SU-DHL-6 (cell line): Measurements from ENCODE around the gene TMEM247.

Experiments used
- H2AFZ ChIP-seq: fragments of 200-600 bp; sonication (generic); 2 replicates; pipeline ENCODE4 v1.6.1; 2014; ENCODE audit warnings: low read depth, mild to moderate bottlenecking, moderate library complexity, mixed read lengths, antibody characterized with exemption, low read length; ENCODE audit not compliant: severe bottlenecking
- H3F3A ChIP-seq: fragments of 200-600 bp; shearing (Covaris generic); 2 replicates; pipeline ENCODE4 v1.6.0; 2016; ENCODE audit warnings: antibody characterized with exemption, mild to moderate bottlenecking; ENCODE audit not compliant: insufficient read depth
- H3K27ac ChIP-seq: fragments of 200-600 bp; sonication (generic); 2 replicates; pipeline ENCODE4 v1.5.1; 2016; ENCODE audit warnings: low read depth, mild to moderate bottlenecking, low read length, moderate library complexity, mixed read lengths
- H3K27me3 ChIP-seq: fragments of 200-600 bp; sonication (generic), shearing (Covaris generic); 2 replicates; pipeline ENCODE4 v1.6.0; 2014; ENCODE audit warnings: mild to moderate bottlenecking, low read length
- H3K36me3 ChIP-seq: fragments of 200-600 bp; sonication (generic); 2 replicates; pipeline ENCODE4 v1.6.1; 2014; ENCODE audit warnings: mild to moderate bottlenecking, low read length, mixed read lengths
- H3K4me2 ChIP-seq: fragments of 300-600, 200-600 bp; shearing (Covaris generic), sonication (generic); 2 replicates; pipeline ENCODE4 v1.6.0; 2014; ENCODE audit warnings: low read length, low read depth, mild to moderate bottlenecking; ENCODE audit not compliant: poor library complexity, severe bottlenecking
- H3K4me3 ChIP-seq: fragments of 200-600 bp; sonication (generic); 2 replicates; pipeline ENCODE4 v1.5.1; 2014; ENCODE audit warnings: antibody characterized with exemption, low read length, mild to moderate bottlenecking, mixed read lengths; ENCODE audit not compliant: insufficient read depth, poor library complexity, severe bottlenecking
- H3K79me2 ChIP-seq: fragments of 200-600 bp; sonication (generic); 2 replicates; pipeline ENCODE4 v1.6.1; 2014; ENCODE audit warnings: mild to moderate bottlenecking, low read length, moderate library complexity; ENCODE audit not compliant: insufficient read depth
- H3K9ac ChIP-seq: fragments of 200-600 bp; sonication (generic); 2 replicates; pipeline ENCODE4 v1.7.0; 2014; ENCODE audit warnings: mild to moderate bottlenecking, low read length
- H3K9me2 ChIP-seq: fragments of 200-600 bp; sonication (generic); replicated peaks from 2 replicates; pipeline ENCODE4 v1.6.1; 2014; ENCODE audit warnings: low read length; ENCODE audit not compliant: insufficient read depth
- H3K9me3 ChIP-seq: fragments of 200-600 bp; sonication (generic); 2 replicates; pipeline ENCODE4 v1.6.1; 2014; ENCODE audit warnings: low read length, mixed read lengths; ENCODE audit not compliant: insufficient read depth
- H4K20me1 ChIP-seq: fragments of 200-600 bp; sonication (generic); 2 replicates; pipeline ENCODE4 v1.6.1; 2014; ENCODE audit warnings: low read depth, mild to moderate bottlenecking, antibody characterized with exemption, low read length, moderate library complexity, mixed read lengths
- EZH2phosphoT487 ChIP-seq: fragments of 200-600 bp; sonication (generic), shearing (Covaris generic); conservative IDR thresholded peaks from 2 replicates; pipeline ENCODE4 v1.6.1; 2018; ENCODE audit warnings: mild to moderate bottlenecking, antibody characterized with exemption, low read length, moderate library complexity, mixed read lengths
- TF ChIP-seq, protein P1 (sequence below): fragments of 200-600 bp; sonication (generic); IDR thresholded peaks from one replicate; pipeline ENCODE4 v1.5.1; 2017; ENCODE audit warnings: antibody characterized with exemption, mild to moderate bottlenecking, low read length, moderate library complexity; ENCODE audit not compliant: insufficient read depth, poor library complexity, severe bottlenecking

Gene TMEM247

DNA sequence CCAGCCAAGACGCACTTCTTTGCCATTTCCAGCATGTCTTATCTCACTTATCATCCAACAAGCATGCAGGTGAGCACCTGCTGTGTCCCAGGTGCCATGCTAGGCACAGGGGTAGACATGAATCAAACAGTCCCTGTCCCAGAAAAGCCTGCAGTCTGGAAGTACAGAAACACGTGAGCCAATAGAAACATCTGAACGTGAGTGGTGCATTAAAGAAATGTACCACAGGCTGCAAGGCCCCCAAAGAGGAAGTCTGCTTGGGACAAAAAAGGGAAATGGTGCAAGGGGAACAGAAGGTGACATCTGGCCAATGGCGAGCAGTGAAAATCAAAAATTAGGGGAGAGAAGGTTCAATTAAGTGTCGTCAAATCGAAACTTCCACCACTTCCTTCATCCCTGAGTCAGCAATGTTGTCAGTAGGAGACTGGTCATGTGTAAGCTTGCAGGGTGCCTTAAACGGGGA is 17.6 kb upstream of the TMEM247 start:
- Histone ChIP-seq H3K9ac (no peak overlapping the region), H3K36me3 (no peaks in the 10 kb centered on the region), H4K20me1 (no peaks in the 10 kb centered on the region), H3K9me2 (no peaks in the 10 kb centered on the region), H3K27me3 (no peaks in the 10 kb centered on the region), H3K27ac (no peak overlapping the region), H2AFZ (peak overlapping the region; percentile 3), H3F3A (no peaks in the 10 kb centered on the region), H3K9me3 (no peaks in the 10 kb centered on the region), H3K79me2 (no peaks in the 10 kb centered on the region), H3K4me2 (no peak overlapping the region), H3K4me3 (no peak overlapping the region)
- TF ChIP-seq, protein P1, sequence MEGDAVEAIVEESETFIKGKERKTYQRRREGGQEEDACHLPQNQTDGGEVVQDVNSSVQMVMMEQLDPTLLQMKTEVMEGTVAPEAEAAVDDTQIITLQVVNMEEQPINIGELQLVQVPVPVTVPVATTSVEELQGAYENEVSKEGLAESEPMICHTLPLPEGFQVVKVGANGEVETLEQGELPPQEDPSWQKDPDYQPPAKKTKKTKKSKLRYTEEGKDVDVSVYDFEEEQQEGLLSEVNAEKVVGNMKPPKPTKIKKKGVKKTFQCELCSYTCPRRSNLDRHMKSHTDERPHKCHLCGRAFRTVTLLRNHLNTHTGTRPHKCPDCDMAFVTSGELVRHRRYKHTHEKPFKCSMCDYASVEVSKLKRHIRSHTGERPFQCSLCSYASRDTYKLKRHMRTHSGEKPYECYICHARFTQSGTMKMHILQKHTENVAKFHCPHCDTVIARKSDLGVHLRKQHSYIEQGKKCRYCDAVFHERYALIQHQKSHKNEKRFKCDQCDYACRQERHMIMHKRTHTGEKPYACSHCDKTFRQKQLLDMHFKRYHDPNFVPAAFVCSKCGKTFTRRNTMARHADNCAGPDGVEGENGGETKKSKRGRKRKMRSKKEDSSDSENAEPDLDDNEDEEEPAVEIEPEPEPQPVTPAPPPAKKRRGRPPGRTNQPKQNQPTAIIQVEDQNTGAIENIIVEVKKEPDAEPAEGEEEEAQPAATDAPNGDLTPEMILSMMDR: no peak
- TF ChIP-seq EZH2phosphoT487: no peak

DNA sequence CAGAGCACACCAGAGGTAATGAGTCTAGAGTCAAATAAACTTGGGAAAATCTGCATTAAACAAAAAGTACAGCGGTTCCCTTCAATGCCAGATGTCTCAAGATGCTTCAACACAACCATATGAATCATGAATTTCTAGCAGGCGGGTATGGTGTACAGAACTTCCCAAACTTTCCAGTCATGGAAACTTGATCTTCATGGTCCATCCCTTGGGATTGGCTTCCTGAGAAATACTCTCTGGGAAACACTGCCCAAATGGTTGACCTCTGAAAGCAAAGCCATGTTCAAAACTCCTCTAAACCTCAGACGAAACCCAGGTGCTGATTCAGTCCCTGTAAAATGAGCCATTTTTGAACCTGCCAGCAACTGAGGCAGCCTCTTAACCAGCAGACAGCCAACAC is 16.4 kb upstream of the TMEM247 start:
- no peaks in the 10 kb centered on the region for H3K27me3 ChIP-seq
- no peak overlapping the region for H3K27ac ChIP-seq
- no peaks in the 10 kb centered on the region for H3K79me2 ChIP-seq
- H3K36me3 ChIP-seq: no peaks in the 10 kb centered on the region
- no peak overlapping the region for H3K4me3 ChIP-seq
- no peak overlapping the region for H3K4me2 ChIP-seq
- H3K9me3 ChIP-seq: no peaks in the 10 kb centered on the region
- no peak overlapping the region for H3K9ac ChIP-seq
- TF ChIP-seq, protein P1: no peak
- TF ChIP-seq EZH2phosphoT487: no peak
- no peaks in the 10 kb centered on the region for H4K20me1 ChIP-seq
- H2AFZ ChIP-seq: no peak overlapping the region
- no peaks in the 10 kb centered on the region for H3K9me2 ChIP-seq
- H3F3A ChIP-seq: no peaks in the 10 kb centered on the region

DNA sequence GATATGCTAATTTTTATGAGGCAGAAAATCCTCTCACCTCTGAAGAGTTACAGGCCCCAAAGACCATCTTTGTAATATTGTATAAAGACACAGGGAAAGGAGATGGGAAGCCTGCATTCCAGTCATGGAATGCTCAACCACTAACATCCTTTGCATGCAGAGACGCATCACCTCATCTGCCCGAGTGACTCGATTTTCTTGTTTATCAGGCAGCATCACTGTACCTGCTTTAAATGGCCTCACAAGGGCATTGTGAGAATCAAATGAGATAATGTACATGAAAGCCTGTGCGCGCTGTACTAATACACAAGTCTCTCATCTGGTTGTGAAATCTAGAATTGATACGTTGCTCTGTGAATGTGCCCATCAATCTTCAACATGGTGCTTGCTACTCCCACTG is 10.2 kb upstream of the TMEM247 start:
- no peak overlapping the region for H3K4me3 ChIP-seq
- H3K9me2 ChIP-seq: no peaks in the 10 kb centered on the region
- no peaks in the 10 kb centered on the region for H3K9me3 ChIP-seq
- H2AFZ ChIP-seq: no peak overlapping the region
- no peaks in the 10 kb centered on the region for H3K27me3 ChIP-seq
- no peaks in the 10 kb centered on the region for H3K79me2 ChIP-seq
- no peak overlapping the region for H3K27ac ChIP-seq
- TF ChIP-seq, protein P1: no peak
- H3K36me3 ChIP-seq: no peaks in the 10 kb centered on the region
- no peak overlapping the region for H3K9ac ChIP-seq
- H3F3A ChIP-seq: no peaks in the 10 kb centered on the region
- no peaks in the 10 kb centered on the region for H4K20me1 ChIP-seq
- H3K4me2 ChIP-seq: no peak overlapping the region

DNA sequence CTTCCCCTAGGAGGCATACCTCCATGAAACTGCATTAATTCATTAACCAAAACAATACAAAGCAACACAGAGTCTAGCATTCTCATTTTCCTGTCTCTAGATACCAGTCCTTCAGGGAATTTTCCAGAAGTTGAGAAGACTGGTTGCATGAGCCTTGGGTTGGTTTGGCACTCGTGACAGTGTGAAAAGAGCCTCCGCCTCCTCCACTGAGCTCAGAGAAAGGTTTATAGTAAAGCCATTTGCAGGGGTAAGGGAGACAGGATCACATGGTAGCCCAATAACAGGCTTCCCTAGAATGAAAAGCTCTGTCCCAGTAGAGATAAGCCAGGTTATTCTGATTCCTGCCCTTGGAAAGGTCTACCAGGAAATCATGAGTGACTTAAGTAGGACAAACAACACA is 9.7 kb upstream of the TMEM247 start:
- Histone ChIP-seq H3K27ac (no peak overlapping the region), H3K4me2 (no peak overlapping the region), H3K9me2 (no peaks in the 10 kb centered on the region), H3K4me3 (no peak overlapping the region), H3F3A (no peaks in the 10 kb centered on the region), H3K27me3 (no peaks in the 10 kb centered on the region), H3K9me3 (no peaks in the 10 kb centered on the region), H3K36me3 (no peaks in the 10 kb centered on the region), H3K9ac (no peak overlapping the region), H3K79me2 (no peaks in the 10 kb centered on the region), H2AFZ (no peak overlapping the region), H4K20me1 (no peaks in the 10 kb centered on the region)
- TF ChIP-seq, protein P1: no peak
- TF ChIP-seq EZH2phosphoT487: no peak
